Epidermal melanocyte (primary cell): ENCODE measurements around the gene PRKCD.

Source experiments
- DNase-seq: peaks from one replicate; pipeline ENCODE4 v3.0.0; 2011; ENCODE audit warnings: low spot score; ENCODE audit not compliant: insufficient read length

PRKCD gene

DNA sequence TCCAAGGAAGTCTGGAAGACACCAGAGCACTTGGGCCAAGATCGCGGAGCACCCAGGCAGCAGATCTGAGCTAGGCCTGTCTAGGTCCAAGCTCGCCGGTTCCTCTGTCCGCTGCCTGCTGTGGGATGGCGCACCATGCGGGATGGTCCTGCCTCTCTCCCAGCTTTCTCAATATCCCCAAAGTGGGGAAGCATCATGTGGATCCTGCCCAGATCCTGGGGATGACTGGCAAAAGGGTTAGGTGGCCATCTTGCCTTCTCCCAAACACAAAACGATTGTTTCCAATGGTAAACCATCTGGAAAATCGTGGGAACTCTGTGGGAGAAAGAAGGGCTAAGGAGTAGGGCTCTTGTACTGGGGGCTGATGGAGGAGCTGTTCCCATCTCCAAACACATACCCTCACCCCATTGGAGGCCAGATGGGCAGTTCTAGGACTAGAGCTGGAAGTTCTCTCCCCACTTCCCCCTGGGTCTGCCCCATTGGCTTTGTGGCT, 8.9 kb downstream of the PRKCD start:
- no peak for DNase-seq

DNA sequence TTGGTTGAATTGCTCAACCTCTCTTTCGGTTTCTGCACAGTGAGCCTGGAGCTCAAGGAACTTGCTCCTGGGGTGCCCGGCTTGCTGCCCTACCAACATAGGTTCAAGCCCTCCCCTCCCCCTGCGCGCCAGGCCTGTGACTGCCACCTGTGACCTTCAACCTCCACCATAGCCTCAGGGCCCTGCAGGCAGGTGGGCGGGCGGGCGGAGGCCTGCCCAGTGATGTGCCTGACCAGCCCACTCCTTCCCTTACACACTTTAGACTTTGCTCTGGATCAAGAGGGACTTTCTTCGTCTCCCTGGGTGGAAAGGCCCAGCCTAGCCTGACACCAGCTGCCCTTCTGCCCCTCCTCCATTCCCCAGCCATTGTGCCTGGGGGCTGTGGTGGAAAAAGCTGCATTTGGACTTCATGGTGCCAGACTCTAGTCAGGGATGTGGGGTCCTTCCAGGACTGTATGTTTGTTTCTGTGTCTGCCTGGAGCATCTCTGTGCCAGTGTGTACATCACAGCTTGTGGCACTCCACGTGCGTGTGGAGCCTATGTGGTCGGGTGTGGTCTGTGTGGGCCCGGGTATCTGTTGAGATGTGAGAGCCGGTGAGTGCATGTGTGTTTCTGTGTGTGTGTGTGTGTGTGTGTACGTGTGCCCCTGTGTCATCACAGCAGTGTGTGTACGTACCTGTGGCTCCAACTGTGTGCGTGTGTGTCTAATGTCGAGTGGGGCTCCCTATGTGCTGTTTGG, 9.5 kb downstream of the PRKCD start:
- DNase-seq = no peak

DNA sequence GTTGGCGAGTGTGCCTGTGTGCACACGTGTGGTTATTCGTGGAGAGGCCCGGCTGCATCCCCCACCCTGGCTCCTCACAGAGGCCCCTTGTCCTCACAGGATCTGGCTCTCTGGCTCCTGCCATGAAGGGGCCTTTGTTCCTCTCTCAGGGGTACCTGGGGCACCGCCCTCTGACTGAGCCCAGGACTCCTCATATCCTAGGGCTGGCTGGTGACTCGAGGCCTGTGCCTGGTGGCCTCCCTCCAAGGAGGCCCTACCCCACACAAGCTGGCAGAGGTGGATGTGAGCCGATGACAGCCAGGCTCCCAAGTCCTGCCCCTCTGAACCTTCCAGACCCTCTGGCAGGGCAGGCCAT, 10.0 kb downstream of the PRKCD start:
- no peak for DNase-seq

DNA sequence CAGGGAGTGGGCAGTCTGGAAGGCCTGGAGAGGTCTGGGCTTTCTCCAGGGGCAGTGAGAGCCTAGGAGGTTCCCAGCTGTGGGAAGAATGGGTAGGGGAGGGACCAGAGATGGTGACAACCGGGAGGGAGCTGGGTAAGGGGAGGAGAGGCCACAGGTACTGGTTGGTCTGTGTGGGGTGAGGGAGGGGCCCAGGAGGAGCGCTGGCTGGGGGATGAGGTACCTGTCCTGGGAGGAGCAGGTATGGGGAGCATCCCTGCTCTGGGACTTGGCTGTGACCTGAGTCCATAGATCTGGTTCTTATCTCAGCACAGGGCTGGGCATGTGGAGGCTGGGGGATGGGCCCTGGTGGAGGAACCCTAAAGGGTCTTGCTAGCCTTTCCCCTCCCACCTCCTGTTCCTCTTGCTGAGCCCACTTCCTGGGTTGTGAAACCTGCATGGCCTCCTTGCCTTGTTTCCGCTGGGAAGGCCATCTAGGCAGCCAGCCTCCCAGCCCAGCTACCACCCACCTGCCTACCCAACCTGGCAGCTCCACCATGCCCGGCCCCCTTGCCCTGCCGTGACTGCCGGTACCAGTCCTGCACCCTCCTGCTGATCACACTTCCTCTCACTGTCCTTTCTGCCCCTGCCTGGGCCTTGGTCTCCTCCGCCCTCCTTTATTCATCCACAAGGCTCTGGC, 11.0 kb downstream of the PRKCD start:
- DNase-seq = no peak

DNA sequence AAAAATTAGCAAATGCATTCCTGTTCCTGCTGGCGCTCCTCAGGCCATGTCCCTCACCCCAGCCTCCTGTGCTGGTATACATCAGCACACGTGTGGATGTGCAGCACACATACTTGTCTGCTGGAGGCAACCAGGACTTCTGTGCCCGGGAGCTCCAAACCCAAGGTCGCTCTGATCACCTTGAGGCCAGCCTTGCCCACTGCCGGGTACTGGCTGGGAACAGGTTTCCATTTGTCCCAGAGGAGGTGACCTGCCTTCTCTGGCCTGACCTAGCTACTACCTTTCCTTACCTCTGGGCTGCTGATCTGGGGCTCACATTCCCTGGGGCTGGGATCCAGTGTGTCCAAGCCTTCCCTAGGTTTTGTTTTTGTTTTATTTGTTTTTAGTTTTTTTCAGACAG, 12.1 kb downstream of the PRKCD start:
- no peak for DNase-seq

DNA sequence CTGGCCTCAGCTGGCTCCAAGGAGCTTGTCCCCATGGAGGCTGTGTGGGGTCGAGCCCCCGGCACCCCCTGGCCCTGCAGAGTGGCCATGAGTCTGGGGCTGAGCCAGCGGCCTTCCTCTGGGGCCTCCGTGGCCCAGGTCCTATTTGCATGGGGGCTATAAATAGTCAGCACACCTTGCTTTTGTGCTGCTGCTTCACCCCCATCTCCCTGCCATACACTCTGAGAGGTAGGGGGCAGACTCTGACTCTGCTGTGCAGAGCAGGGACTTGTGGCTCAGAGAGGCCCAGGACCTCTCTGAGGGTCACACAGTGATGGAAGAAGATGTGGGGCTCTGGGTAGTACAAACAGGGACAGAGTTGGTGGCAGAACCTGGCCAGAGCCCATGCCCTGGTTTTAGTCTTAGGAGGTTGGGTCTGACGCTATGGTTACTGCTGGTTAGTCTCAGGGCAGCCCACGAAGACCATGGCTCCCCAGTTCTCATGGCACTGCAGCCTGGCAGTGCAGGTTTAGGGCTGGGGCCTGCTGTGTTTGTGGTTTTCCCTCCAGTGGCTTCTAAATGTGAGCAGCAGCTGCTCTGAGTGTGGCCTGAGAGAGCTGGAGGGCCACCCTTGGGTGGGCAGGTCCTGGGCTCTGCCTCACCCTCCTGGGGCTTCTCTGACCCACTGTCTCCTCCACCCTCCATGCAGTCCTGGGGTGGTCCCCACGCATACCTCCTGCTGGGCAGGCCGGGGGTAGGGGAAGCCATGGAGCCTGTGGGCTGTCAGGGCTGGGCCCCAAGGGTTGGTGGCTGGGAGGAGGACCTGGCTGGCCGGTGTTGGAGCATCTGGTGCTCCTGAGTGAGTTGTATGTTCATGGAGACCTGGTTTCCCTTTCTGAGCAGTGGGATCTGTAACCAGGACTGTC, 13.6 kb downstream of the PRKCD start:
- no peak for DNase-seq

DNA sequence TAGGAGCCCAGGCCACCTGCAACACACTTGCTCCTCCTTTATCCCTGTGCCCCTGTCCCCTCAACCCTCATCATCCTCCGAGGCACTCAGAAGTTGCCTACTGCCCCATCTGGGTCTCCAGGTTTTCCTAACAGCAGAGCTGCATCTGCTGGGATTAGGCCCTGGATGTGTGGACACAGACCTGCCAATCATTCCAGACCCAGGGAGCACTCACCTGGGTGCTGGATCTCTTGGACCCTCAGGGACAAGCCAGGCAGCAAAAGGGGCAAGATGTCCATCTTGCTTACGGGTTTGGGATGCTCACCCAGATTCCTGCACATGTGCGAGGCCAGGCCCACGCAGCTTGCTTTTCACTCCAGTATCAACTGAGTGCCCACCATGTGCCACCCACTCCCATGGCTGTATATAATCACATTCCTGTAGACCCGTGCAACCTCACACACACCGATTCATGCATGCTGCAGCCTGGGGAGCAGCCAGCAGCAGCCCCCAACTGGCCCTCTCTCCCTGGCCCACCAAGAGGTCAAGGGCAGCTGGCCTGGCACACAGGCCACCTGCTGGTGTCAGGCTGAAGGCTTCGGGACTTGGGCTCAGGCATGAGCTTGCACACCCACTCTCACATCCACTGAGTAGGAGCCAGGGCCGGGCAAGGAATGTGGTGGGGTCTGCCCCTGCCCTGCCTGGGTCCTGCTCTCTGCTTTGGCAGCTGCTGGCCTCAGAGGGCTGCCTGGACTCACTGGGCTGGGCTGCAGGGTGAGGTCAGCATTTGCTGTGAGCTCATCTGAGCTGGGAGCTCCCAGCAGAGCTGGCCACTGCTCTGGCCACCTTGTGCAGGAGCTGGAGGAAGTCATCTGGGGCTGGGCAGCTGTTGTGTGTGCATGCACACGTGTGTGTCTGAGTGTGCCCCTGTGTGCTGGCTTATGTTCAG, 14.9 kb downstream of the PRKCD start:
- no peak for DNase-seq

DNA sequence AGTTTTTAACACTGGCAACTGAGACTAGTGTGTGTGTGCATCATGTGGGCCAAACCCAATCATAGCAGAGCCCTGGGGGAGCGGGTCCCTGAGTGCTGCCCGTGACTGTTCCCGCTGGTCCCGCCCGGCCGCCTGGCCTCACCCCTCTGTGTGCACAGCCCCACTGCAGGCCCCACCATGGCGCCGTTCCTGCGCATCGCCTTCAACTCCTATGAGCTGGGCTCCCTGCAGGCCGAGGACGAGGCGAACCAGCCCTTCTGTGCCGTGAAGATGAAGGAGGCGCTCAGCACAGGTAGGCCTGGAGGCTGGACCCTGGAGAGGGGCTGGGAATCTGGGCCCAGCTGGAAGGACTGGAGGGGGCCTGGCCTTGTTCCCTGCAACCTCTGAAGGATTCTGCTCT, 17.2 kb downstream of the PRKCD start:
- DNase-seq = no peak

DNA sequence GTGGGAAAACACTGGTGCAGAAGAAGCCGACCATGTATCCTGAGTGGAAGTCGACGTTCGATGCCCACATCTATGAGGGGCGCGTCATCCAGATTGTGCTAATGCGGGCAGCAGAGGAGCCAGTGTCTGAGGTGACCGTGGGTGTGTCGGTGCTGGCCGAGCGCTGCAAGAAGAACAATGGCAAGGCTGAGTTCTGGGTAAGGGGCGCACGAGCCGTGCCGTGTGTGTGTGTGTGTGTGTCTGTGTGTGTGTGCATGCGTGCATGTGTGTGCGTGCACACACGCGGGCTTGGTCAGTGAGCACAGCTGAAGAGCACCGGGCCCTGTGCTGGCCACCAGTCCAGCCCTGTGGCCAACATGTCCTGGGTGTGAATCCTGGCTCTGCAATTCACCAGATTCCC, 18.6 kb downstream of the PRKCD start:
- no peak for DNase-seq

DNA sequence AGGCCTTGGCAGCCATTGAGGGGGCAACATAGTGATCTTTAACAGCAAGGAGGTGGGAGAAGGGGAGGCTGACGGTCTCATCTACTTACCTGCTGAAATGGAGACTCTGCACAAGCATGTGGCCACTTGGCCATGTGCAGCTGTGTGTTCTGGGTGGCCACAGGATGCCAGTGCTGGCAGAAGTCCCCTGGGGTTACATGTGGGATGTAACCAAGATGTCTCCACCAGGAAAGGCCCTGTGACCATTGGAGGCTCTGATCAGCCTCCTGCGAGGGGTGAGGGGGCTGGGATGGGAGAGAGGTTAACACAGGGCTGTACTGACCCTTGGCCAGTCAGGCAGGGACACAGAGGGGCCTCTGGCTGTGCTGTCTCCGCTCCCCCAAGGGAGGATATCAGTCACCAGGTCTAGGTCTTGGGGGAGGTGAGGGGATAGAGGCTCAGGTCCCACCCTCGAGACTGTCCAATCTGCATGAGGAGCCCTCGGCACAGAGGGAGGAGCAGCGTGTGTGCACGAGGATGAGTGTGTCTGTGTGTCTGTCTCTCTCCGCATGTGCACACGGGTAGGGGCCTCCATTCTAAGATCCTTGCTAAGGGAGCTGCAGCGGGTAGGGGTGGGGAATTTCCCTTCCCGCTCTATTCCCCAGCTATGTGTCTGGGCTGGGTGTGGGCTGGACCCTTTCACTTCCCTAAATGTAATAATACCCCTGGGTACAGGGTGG, 19.5 kb downstream of the PRKCD start:
- DNase-seq = no peak

DNA sequence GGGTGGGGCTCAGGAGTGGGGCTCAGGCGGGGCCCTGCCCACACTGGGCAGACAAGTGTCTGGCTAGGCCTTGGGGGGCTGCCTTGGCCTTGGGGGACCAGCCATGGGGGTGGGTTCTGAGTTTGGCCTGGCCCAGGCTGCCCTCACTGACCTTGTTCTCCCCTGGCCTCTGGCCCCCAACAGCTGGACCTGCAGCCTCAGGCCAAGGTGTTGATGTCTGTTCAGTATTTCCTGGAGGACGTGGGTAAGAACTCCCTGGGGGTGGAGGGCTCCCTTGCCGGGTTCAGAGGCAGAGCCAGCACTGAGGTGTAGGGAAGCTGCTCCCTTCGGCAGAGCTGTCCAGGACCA, 20.0 kb downstream of the PRKCD start:
- DNase-seq = no peak

DNA sequence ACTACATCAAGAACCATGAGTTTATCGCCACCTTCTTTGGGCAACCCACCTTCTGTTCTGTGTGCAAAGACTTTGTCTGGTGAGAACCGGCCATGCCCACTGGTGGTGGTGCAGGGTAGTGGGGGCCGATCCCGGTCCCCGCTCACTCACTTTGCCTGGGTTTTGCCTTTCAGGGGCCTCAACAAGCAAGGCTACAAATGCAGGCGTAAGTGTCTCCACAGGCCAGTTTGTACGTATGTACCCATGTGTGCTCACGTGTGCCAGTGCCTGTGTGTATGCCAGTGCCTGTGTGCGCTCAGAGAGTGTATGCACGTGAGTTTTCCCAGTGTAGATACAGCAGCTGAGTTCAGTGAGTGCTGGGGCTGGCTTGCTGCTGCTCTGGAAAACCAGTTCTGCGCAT, 20.5 kb downstream of the PRKCD start:
- DNase-seq = no peak

DNA sequence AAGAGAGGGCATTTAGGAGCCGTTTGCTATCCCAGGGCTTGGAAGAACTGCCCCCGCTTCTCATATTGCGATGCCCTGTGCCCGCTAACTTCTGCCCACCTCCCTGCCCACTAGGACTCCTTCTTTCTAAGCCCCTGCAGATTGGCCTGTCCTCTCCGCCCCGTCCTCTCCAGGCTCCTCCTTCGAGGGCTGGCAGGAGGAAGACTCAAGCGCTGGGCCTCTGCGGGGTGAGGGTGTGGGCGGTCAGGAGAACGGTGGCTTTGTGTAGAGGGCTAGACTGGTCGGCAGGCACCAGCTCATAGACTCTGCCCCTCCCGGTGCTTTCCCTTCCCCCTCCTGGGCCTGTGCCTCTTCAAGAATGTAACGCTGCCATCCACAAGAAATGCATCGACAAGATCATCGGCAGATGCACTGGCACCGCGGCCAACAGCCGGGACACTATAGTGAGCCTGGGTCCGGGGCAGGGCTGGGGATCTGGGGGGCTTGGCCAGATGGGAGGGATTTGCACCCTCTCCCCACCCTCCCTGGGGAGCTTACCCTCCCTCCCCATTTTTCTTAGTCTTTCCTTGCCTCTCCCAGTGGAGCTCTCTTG, 21.9 kb downstream of the PRKCD start:
- no peak for DNase-seq

DNA sequence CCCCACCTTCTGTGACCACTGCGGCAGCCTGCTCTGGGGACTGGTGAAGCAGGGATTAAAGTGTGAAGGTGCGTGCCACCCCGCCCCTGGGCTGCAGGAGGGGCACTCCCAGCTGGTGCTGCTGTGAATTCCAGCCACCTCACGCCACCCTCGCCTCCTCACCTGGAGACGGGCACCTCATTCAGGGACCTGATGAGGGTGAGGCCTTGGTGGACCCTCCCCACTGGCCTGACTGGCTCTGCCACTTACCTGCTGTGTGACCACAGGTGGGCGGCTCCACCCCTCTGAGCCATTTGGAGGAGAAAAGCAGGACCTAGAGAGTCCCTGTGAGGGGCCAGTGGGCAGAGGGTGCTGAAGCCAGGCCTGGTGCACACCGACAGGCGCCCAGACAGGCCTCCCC, 22.5 kb downstream of the PRKCD start:
- no peak for DNase-seq

DNA sequence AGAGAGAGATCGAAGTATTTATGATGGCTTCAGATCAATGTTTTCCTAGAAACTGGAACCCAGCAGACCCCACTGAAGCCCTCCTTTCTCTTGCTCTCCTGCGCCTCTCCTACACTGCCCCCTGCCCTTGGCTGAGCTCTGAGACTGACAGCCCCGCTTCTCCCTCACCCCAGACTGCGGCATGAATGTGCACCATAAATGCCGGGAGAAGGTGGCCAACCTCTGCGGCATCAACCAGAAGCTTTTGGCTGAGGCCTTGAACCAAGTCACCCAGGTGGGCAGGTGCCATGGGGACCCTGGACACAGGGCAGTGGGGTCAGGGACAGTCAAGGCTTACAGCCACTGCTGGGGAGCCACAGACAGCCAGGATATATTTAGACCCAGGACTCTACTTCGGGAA, 23.7 kb downstream of the PRKCD start:
- no peak for DNase-seq

DNA sequence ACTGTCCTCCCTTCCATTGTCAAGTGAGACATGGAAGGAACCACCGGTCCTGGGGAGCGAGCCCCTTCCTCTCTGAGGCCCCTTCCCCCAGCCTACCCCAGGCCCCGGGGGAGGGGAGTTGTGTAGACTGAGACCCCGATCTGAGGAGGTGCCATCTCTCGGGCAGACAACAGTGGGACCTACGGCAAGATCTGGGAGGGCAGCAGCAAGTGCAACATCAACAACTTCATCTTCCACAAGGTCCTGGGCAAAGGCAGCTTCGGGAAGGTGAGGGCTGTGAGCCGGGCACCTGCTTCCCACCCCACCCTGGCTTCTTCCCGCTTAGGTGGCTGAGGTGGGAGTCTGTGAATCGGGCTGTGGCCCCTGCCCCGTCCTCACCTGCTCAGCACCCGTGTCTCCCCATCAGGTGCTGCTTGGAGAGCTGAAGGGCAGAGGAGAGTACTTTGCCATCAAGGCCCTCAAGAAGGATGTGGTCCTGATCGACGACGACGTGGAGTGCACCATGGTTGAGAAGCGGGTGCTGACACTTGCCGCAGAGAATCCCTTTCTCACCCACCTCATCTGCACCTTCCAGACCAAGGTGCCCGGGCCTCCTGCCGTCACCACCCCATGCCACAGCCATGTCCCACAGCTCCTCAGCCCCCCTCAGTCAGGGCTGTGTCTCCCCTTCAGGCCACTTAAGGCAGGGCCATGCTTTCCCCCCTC, 24.9 kb downstream of the PRKCD start:
- no peak for DNase-seq

DNA sequence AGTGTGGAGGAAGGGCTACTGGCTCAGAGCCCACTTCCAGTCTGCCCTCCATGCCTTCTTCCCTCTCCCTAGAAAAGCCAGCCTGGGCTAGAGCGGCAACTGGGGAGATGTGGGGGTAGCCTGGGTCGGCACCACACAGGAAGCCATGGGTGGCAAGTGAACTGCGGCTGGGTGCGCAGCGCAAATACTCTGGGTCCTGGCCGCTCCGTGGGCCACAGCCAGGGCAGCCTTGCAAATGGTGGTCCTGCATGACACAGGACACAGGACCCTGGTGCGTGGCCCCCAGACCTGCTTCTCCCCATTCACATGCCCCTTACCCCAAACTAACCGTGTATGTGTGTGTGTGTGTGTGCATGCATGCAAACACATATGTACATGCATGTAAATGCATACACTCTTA, 25.7 kb downstream of the PRKCD start:
- no peak for DNase-seq

DNA sequence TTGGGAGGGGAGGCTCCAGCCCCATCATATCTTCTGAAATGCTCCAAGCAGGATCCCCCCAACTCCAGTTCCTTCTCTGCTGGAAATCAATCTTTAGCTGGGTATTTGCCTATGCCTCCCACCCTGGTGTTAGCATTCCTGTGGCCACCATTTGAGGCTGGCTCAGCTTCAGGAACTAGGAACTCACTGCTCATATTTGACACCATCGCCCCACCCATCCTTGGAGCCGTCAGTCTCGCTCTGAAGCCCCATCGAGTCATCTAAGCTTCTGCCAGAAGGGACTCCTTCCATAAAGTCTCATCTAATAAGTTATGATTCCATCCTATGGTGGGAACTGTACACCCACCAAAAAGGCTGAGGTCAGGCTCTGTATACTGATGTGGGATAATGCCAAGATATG, 26.4 kb downstream of the PRKCD start:
- DNase-seq = no peak

DNA sequence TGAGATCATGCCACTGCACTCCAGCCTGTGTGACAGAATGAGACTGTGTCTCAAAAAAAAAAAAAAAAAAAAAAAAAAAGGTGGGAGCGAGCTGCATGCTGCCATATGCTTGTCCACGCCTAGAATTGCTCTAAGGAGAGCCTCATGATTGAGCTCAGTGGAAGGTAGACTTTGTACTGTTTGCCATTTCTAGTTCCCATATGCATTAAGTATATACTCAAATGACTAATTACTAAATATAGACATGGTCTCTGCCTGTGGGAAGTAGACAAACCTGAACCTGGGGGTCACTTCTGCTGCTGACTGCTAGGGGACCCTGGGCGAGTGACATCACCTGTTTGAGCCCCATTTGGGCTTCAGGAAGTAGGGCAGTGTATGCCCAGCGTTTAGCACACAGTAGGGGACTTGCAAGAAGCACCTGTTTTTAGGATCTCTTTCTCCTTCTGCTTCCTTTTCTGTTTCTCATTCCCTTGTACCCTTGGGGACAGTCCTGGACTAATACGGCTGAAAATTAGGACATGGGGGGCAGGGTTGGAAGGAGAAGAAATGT, 27.2 kb downstream of the PRKCD start:
- DNase-seq = no peak
